Stimulated activated CD8-positive, alpha-beta memory T cell treated with anti-CD3 and anti-CD28 coated beads, Interleukin-15, amount 100 ng/mL, for 24 hours (primary cell): ENCODE results near the gene CDH2.

Source experiments
- DNase-seq: peaks from one replicate; pipeline ENCODE4 v3.0.0-alpha.2; 2020; ENCODE audit warnings: low read depth

CDH2 gene

GRCh38 chr18:28043631-28044030 is 133.3 kb downstream of the CDH2 start:
- no peak for DNase-seq

- no peak for DNase-seq
Observed at GRCh38 chr18:28041366-28041765, 135.6 kb downstream of the CDH2 start.

GRCh38 chr18:28040716-28041115 is 136.2 kb downstream of the CDH2 start:
- DNase-seq, result no peak

- DNase-seq, result no peak
Observed at GRCh38 chr18:28040211-28040610, 136.7 kb downstream of the CDH2 start.

GRCh38 chr18:28039691-28040090 is 137.2 kb downstream of the CDH2 start:
- no peak for DNase-seq

- no peak for DNase-seq
Observed at GRCh38 chr18:28039078-28039477, 137.9 kb downstream of the CDH2 start.

- DNase-seq, result no peak
Observed at GRCh38 chr18:28036488-28036887, 140.4 kb downstream of the CDH2 start.

GRCh38 chr18:28034567-28034966 is 142.4 kb downstream of the CDH2 start:
- no peak for DNase-seq

- DNase-seq, result no peak
Observed at GRCh38 chr18:28032177-28032576, 144.8 kb downstream of the CDH2 start.

- no peak for DNase-seq
Observed at GRCh38 chr18:28030458-28030857, 146.5 kb downstream of the CDH2 start.

GRCh38 chr18:28027755-28028154 is 149.2 kb downstream of the CDH2 start:
- DNase-seq, result no peak

GRCh38 chr18:28019425-28020108 is 157.4 kb downstream of the CDH2 start:
- DNase-seq, result no peak

GRCh38 chr18:28018351-28018750 is 158.6 kb downstream of the CDH2 start:
- DNase-seq, result no peak

GRCh38 chr18:28015671-28016070 is 161.3 kb downstream of the CDH2 start:
- DNase-seq, result no peak

GRCh38 chr18:28013066-28013465 is 163.9 kb downstream of the CDH2 start:
- DNase-seq, result no peak

- no peak for DNase-seq
Observed at GRCh38 chr18:28012336-28012735, 164.6 kb downstream of the CDH2 start.

GRCh38 chr18:28009589-28009988 is 167.3 kb downstream of the CDH2 start:
- DNase-seq, result no peak

- no peak for DNase-seq
Observed at GRCh38 chr18:28007841-28008240, 169.1 kb downstream of the CDH2 start.

GRCh38 chr18:28005164-28005563 is 171.8 kb downstream of the CDH2 start:
- no peak for DNase-seq

GRCh38 chr18:28004606-28005005 is 172.3 kb downstream of the CDH2 start:
- DNase-seq, result no peak

- no peak for DNase-seq
Observed at GRCh38 chr18:28003451-28003850, 173.5 kb downstream of the CDH2 start.

- no peak for DNase-seq
Observed at GRCh38 chr18:28002841-28003240, 174.1 kb downstream of the CDH2 start.

GRCh38 chr18:27996801-27997272 is 180.1 kb downstream of the CDH2 start:
- DNase-seq, result no peak

- DNase-seq, result no peak
Observed at GRCh38 chr18:27995770-27996502, 181.0 kb downstream of the CDH2 start.
